CD4-positive, CD25-positive, alpha-beta regulatory T cell (primary cell): ENCODE measurements around the gene STAP2. TPM values are rescaled to one million over a fixed set of nuclear protein-coding genes. Genes with fewer than 3 reads are reported as not detected.
"Not testable (repeated sequence)": the region's sequence is repeated elsewhere in the genome, so short reads cannot be mapped to it uniquely, and the experiment has no call there.

Experiments used
- ATAC-seq, 2 donors: fragments of 150-1000 bp; cut with Tn5 transposase; one replicate each; pipeline ENCODE4 v1.10.0; 2021; ENCODE audit warnings: low read depth in 2 of 2, moderate number of reproducible peaks in 2 of 2, moderate library complexity in 1 of 2
- DNase-seq, 3 donors: peaks; one replicate each; pipeline versions ENCODE4 v3.0.0 to v3.0.0-alpha.2; 2012 to 2022; ENCODE audit warnings: mixed read lengths in 1 of 3
- H3K27ac ChIP-seq: one replicate; pipeline ENCODE4 v1.7.0; 2013; ENCODE audit warnings: mild to moderate bottlenecking, low read length; ENCODE audit not compliant: insufficient read depth, poor library complexity, severe bottlenecking
- H3K27me3 ChIP-seq: one replicate; pipeline ENCODE4 v1.7.0; 2013; ENCODE audit warnings: low read length; ENCODE audit not compliant: control insufficient read depth, insufficient read depth
- H3K36me3 ChIP-seq: one replicate; pipeline ENCODE4 v1.7.0; 2013; ENCODE audit warnings: mild to moderate bottlenecking, low read length, moderate library complexity; ENCODE audit not compliant: control insufficient read depth, insufficient read depth
- H3K4me1 ChIP-seq: 2 replicates; pipeline ENCODE4 v1.7.0; 2013; ENCODE audit warnings: mild to moderate bottlenecking, low read length; ENCODE audit not compliant: insufficient read depth, control insufficient read depth, poor library complexity, severe bottlenecking
- H3K4me3 ChIP-seq: one replicate; pipeline ENCODE4 v1.7.0; 2013; ENCODE audit warnings: low read depth, mild to moderate bottlenecking, low read length, moderate library complexity
- H3K9me3 ChIP-seq, 2 experiments: 1 replicate in 1 of 2; 2 replicates in 1 of 2; pipeline ENCODE4 v1.7.0; 2013; ENCODE audit warnings: low read length in 2 of 2, mild to moderate bottlenecking in 1 of 2, moderate library complexity in 1 of 2; ENCODE audit not compliant: control insufficient read depth in 2 of 2
- H3K27ac Mint-ChIP-seq, 3 donors: one replicate each; pipeline ENCODE4 v1.8.0; 2020 to 2022; ENCODE audit warnings: mild to moderate bottlenecking in 3 of 3, mixed read lengths in 3 of 3, moderate library complexity in 2 of 3
- H3K27me3 Mint-ChIP-seq: one replicate; pipeline ENCODE4 v1.8.0; 2022; ENCODE audit warnings: mild to moderate bottlenecking, mixed read lengths
- H3K36me3 Mint-ChIP-seq: one replicate; pipeline ENCODE4 v1.8.0; 2020; ENCODE audit warnings: mixed read lengths
- H3K4me1 Mint-ChIP-seq, 4 donors: one replicate each; pipeline ENCODE4 v1.8.0; 2020 to 2022; ENCODE audit warnings: mixed read lengths in 4 of 4, mild to moderate bottlenecking in 1 of 4
- H3K4me3 Mint-ChIP-seq, 4 donors: one replicate each; pipeline ENCODE4 v1.8.0; 2020 to 2022; ENCODE audit warnings: mild to moderate bottlenecking in 4 of 4, mixed read lengths in 4 of 4, moderate library complexity in 3 of 4
- H3K9me3 Mint-ChIP-seq, 7 donors: one replicate each; pipeline ENCODE4 v1.8.0; 2020 to 2022; ENCODE audit warnings: mixed read lengths in 7 of 7, mild to moderate bottlenecking in 3 of 7, moderate library complexity in 2 of 7
- polyA plus RNA-seq, 4 donors: library from polyadenylated mRNA; unstranded; fragments of 300-500 nt; fragmentation: Illumina TruSeq; gene quantifications; one replicate each; pipeline ENCODE4 v1.2.3, GENCODE V29; 2021
- total RNA-seq: library from RNA; stranded (reverse); gene quantifications from one replicate; pipeline ENCODE4 v1.2.3, GENCODE V29; 2022

The STAP2 gene
- total and polyA plus RNA-seq, 5 donors from 2014 or later: 1.6 to 3.0 (median 2.2) TPM

- Histone ChIP-seq H3K9me3 (no peaks in the 10 kb centered on the region), H3K36me3 (no peaks in the 10 kb centered on the region), H3K27me3 (no peaks in the 10 kb centered on the region), H3K27ac (peak overlapping the region; percentile 80), H3K4me3 (peak overlapping the region; percentile 52), H3K4me1 (peaks cover 28% of the 10 kb centered on the region)
- ATAC-seq (no peak), DNase-seq (no peak)
- Mint-ChIP-seq H3K9me3 (peaks cover 0 to 2% (median 0%) of the 10 kb centered on the region in 7 donors), H3K27me3 (peaks cover 5% of the 10 kb centered on the region), H3K36me3 (peaks cover 9% of the 10 kb centered on the region), H3K4me1 (peaks cover 9 to 55% (median 21%) of the 10 kb centered on the region in 4 donors), H3K4me3 (peak overlapping the region; percentile 84 to 94 (median 94)), H3K27ac (peak overlapping the region; percentile 83 to 91 (median 89))
Observed at GRCh38 chr19:4342314-4342614, 3.6 kb upstream of the STAP2 start.

GRCh38 chr19:4337906-4338440 is 654 bp downstream of the STAP2 start:
- Mint-ChIP-seq H3K27ac (peak overlapping the region; percentile 96 to 97 (median 97)), H3K4me3 (peak overlapping the region; percentile 89 to 94 (median 90)), H3K27me3 (peaks cover 4% of the 10 kb centered on the region), H3K4me1 (peaks cover 3 to 32% (median 15%) of the 10 kb centered on the region in 4 donors), H3K36me3 (peaks cover 4% of the 10 kb centered on the region), H3K9me3 (peaks cover 0 to 2% (median 0%) of the 10 kb centered on the region in 7 donors)
- Histone ChIP-seq H3K4me3 (peak overlapping the region; percentile 71), H3K27me3 (no peaks in the 10 kb centered on the region), H3K4me1 (peaks cover 16% of the 10 kb centered on the region), H3K27ac (peak overlapping the region; percentile 49), H3K9me3 (no peaks in the 10 kb centered on the region), H3K36me3 (no peaks in the 10 kb centered on the region)
- ATAC-seq (no peak), DNase-seq (no peak)

GRCh38 chr19:4334929-4335570 is 3.6 kb downstream of the STAP2 start:
- Mint-ChIP-seq H3K4me3 (peak overlapping the region in 1 of 4 donors; percentile 45), H3K36me3 (peaks cover 4% of the 10 kb centered on the region), H3K9me3 (peaks cover 0 to 2% (median 0%) of the 10 kb centered on the region in 7 donors), H3K27me3 (no peaks in the 10 kb centered on the region), H3K4me1 (peaks cover 3 to 18% (median 9%) of the 10 kb centered on the region in 4 donors), H3K27ac (no peak overlapping the region)
- Histone ChIP-seq H3K9me3 (no peaks in the 10 kb centered on the region), H3K36me3 (no peaks in the 10 kb centered on the region), H3K27me3 (no peaks in the 10 kb centered on the region), H3K4me3 (no peak overlapping the region), H3K27ac (no peak overlapping the region), H3K4me1 (peaks cover 11% of the 10 kb centered on the region)
- no peak for ATAC-seq
- DNase-seq: no peak

GRCh38 chr19:4329858-4330257 is 8.8 kb downstream of the STAP2 start:
- Histone ChIP-seq H3K27me3 (no peaks in the 10 kb centered on the region), H3K9me3 (no peaks in the 10 kb centered on the region), H3K36me3 (no peaks in the 10 kb centered on the region), H3K4me1 (peaks cover 22% of the 10 kb centered on the region), H3K27ac (no peak overlapping the region), H3K4me3 (no peak overlapping the region)
- Mint-ChIP-seq H3K4me1 (peaks cover 0 to 29% (median 16%) of the 10 kb centered on the region in 4 donors), H3K36me3 (peaks cover 4% of the 10 kb centered on the region), H3K9me3 (peaks cover 0 to 4% (median 0%) of the 10 kb centered on the region in 7 donors), H3K27ac (no peak overlapping the region), H3K27me3 (peaks cover 11% of the 10 kb centered on the region), H3K4me3 (peak overlapping the region in 3 of 4 donors; percentile 5 to 88 (median 54))
- ATAC-seq (no peak), DNase-seq (no peak)

GRCh38 chr19:4328991-4329681 is 9.5 kb downstream of the STAP2 start:
- Histone ChIP-seq H3K4me3 (peak overlapping the region; percentile 37), H3K4me1 (peaks cover 22% of the 10 kb centered on the region), H3K27ac (peak overlapping the region; percentile 14)
- ATAC-seq, H3K36me3 Mint-ChIP-seq, H3K36me3 ChIP-seq, H3K27me3 ChIP-seq, DNase-seq, H3K9me3 Mint-ChIP-seq, H3K9me3 ChIP-seq: not testable (repeated sequence)
- H3K27ac Mint-ChIP-seq: peak overlapping the region in 1 of 3 donors; percentile 79
- peaks cover 0 to 29% (median 16%) of the 10 kb centered on the region in 4 donors for H3K4me1 Mint-ChIP-seq
- peak overlapping the region; percentile 82 to 93 (median 89) for H3K4me3 Mint-ChIP-seq
- peaks cover 14% of the 10 kb centered on the region for H3K27me3 Mint-ChIP-seq

- H3K9me3 Mint-ChIP-seq: peaks cover 0 to 3% (median 0%) of the 10 kb centered on the region in 7 donors
- H3K4me1 ChIP-seq: peaks cover 22% of the 10 kb centered on the region
- H3K4me3 Mint-ChIP-seq: peak overlapping the region; percentile 82 to 93 (median 89)
- H3K36me3 ChIP-seq: no peaks in the 10 kb centered on the region
- H3K27me3 ChIP-seq: no peaks in the 10 kb centered on the region
- DNase-seq (peak; percentile 81 to 89 (median 85)), ATAC-seq (peak; percentile 90)
- H3K4me1 Mint-ChIP-seq: peaks cover 0 to 29% (median 16%) of the 10 kb centered on the region in 4 donors
- H3K27ac Mint-ChIP-seq: peak overlapping the region; percentile 69 to 90 (median 89)
- no peaks in the 10 kb centered on the region for H3K36me3 Mint-ChIP-seq
- H3K4me3 ChIP-seq: peak overlapping the region; percentile 37
- H3K27me3 Mint-ChIP-seq: peaks cover 14% of the 10 kb centered on the region
- H3K27ac ChIP-seq: peak overlapping the region; percentile 14
- H3K9me3 ChIP-seq: no peaks in the 10 kb centered on the region
Observed at GRCh38 chr19:4328243-4328990, 10.2 kb downstream of the STAP2 start.

GRCh38 chr19:4327877-4328242 is 10.8 kb downstream of the STAP2 start:
- H3K9me3 Mint-ChIP-seq: peaks cover 0 to 3% (median 0%) of the 10 kb centered on the region in 7 donors
- Histone ChIP-seq H3K4me3 (peak overlapping the region; percentile 53), H3K36me3 (no peaks in the 10 kb centered on the region), H3K27me3 (no peaks in the 10 kb centered on the region), H3K9me3 (no peaks in the 10 kb centered on the region), H3K4me1 (peaks cover 22% of the 10 kb centered on the region), H3K27ac (peak overlapping the region; percentile 14)
- H3K4me1 Mint-ChIP-seq: peaks cover 0 to 29% (median 16%) of the 10 kb centered on the region in 4 donors
- ATAC-seq: no peak
- DNase-seq: no peak
- H3K4me3 Mint-ChIP-seq: peak overlapping the region; percentile 74 to 90 (median 88)
- H3K36me3 Mint-ChIP-seq: no peaks in the 10 kb centered on the region
- H3K27ac Mint-ChIP-seq: peak overlapping the region in 2 of 3 donors; percentile 69
- H3K27me3 Mint-ChIP-seq: peaks cover 14% of the 10 kb centered on the region
